K562 (cell line): ENCODE measurements around the gene MAP3K6.

Source experiments
- ADNP ChIP-seq: fragments of 200-800 bp; sonication (Bioruptor generic); IDR thresholded peaks from 2 replicates; pipeline ENCODE4 v1.6.1; 2016; ENCODE audit warnings: missing genetic modification characterization, missing compliant biosample characterization
- ATF2 ChIP-seq: sonication (generic); formaldehyde crosslinking; IDR thresholded peaks from 2 replicates; pipeline ENCODE4 v1.8.1; 2022; ENCODE audit warnings: missing genetic modification reagents
- CC2D1A ChIP-seq: fragments of 450-650 bp; IDR thresholded peaks from 2 replicates; pipeline ENCODE4 v1.6.1; 2017; ENCODE audit warnings: mild to moderate bottlenecking
- CEBPB ChIP-seq: fragments of 450-650 bp; IDR thresholded peaks from 2 replicates; pipeline ENCODE4 v1.6.1; 2016; ENCODE audit warnings: missing genetic modification characterization, missing compliant biosample characterization
- GABPA ChIP-seq: fragments of 200-800 bp; sonication (Bioruptor generic); conservative IDR thresholded peaks from 2 replicates; pipeline ENCODE4 v1.6.1; 2016; ENCODE audit warnings: low read depth, missing genetic modification characterization, missing compliant biosample characterization
- MAFK ChIP-seq: IDR thresholded peaks from 2 replicates; pipeline ENCODE4 v1.6.1; 2011; ENCODE audit warnings: low read length, improper control_type of control experiment
- POLR2AphosphoS5 ChIP-seq: IDR thresholded peaks from 2 replicates; pipeline ENCODE4 v1.6.1; 2011; ENCODE audit warnings: mild to moderate bottlenecking, low read depth, low read length, moderate library complexity; ENCODE audit not compliant: control insufficient read depth, insufficient read depth
- PYGO2 ChIP-seq: fragments of 450-650 bp; IDR thresholded peaks from 2 replicates; pipeline ENCODE4 v1.6.1; 2016; ENCODE audit warnings: mild to moderate bottlenecking, missing genetic modification characterization, moderate library complexity, missing compliant biosample characterization
- SMARCB1 ChIP-seq: IDR thresholded peaks from 2 replicates; pipeline ENCODE4 v1.6.1; 2011; ENCODE audit warnings: improper control_type of control experiment, low read depth; ENCODE audit not compliant: insufficient read length
- SPI1 ChIP-seq: IDR thresholded peaks from 2 replicates; pipeline ENCODE4 v1.6.1; 2011; ENCODE audit warnings: low read depth, low read length, control low read depth, borderline replicate concordance
- U2AF2 ChIP-seq: fragments of 200-400 bp; formaldehyde crosslinking; optimal IDR thresholded peaks from 2 replicates; pipeline ENCODE3; 2017; ENCODE audit warnings: low read depth, mild to moderate bottlenecking, low read length
- TF ChIP-seq, protein P1 (sequence below), 3 experiments: IDR thresholded peaks in 2 of 3; conservative IDR thresholded peaks in 1 of 3; 2 replicates each; pipeline ENCODE4 v1.5.1; 2011 to 2012; ENCODE audit warnings: low read length in 3 of 3, mild to moderate bottlenecking in 3 of 3, control low read depth in 2 of 3, improper control_type of control experiment in 1 of 3, inconsistent platforms in 1 of 3, low read depth in 1 of 3, mixed read lengths in 1 of 3, moderate library complexity in 1 of 3; ENCODE audit not compliant: insufficient read depth in 2 of 3

DNA sequence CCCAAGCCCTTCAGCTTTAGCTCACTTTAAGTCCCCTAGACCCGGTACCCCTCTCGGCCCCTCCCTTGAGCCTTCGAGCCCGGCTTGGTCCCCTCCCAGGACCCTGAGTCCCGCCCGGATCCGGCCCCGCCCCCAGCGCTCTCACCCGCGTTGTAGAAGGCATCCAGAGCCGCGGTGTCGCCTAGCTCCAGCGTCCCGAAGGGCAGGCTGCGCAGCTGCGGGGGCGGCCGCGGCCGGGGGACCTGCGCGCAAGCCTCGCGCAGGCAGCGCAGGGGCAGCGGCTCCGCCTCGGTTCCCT is 699 bp downstream of the MAP3K6 start:
- TF ChIP-seq, protein P1, sequence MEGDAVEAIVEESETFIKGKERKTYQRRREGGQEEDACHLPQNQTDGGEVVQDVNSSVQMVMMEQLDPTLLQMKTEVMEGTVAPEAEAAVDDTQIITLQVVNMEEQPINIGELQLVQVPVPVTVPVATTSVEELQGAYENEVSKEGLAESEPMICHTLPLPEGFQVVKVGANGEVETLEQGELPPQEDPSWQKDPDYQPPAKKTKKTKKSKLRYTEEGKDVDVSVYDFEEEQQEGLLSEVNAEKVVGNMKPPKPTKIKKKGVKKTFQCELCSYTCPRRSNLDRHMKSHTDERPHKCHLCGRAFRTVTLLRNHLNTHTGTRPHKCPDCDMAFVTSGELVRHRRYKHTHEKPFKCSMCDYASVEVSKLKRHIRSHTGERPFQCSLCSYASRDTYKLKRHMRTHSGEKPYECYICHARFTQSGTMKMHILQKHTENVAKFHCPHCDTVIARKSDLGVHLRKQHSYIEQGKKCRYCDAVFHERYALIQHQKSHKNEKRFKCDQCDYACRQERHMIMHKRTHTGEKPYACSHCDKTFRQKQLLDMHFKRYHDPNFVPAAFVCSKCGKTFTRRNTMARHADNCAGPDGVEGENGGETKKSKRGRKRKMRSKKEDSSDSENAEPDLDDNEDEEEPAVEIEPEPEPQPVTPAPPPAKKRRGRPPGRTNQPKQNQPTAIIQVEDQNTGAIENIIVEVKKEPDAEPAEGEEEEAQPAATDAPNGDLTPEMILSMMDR (IDR thresholded peaks at IDR 0.05 in 2 of 3, conservative IDR thresholded peaks at IDR 0.05 in 1 of 3; ENCODE audit: insufficient read depth in 2 of 3, low read depth in 1 of 3, low read length in 3 of 3): no peak
- no peak for TF ChIP-seq ATF2
- no peak for TF ChIP-seq SPI1
- no peak for TF ChIP-seq SMARCB1
- TF ChIP-seq GABPA (tag): no peak
- no peak for TF ChIP-seq CC2D1A
- TF ChIP-seq MAFK: no peak
- TF ChIP-seq POLR2AphosphoS5: no peak
- TF ChIP-seq U2AF2: no peak
- no peak for TF ChIP-seq PYGO2 (tag)
- no peak for TF ChIP-seq CEBPB (tag)
- no peak for TF ChIP-seq ADNP
